HFFc6 (cell line): ENCODE measurements around the gene AKTIP. TPM values are rescaled to one million over a fixed set of nuclear protein-coding genes. Genes with fewer than 3 reads are reported as not detected.

Experiments used
- DNase-seq: peaks from one replicate; pipeline ENCODE4 v3.0.0-alpha.2; 2018
- H3K27ac Mint-ChIP-seq: 2 replicates; pipeline ENCODE4 v1.8.0; 2020; ENCODE audit warnings: mild to moderate bottlenecking, mixed read lengths
- H3K27me3 Mint-ChIP-seq: 2 replicates; pipeline ENCODE4 v1.8.0; 2021; ENCODE audit warnings: mild to moderate bottlenecking, moderate library complexity, mixed read lengths; ENCODE audit not compliant: insufficient read depth
- H3K36me3 Mint-ChIP-seq: 2 replicates; pipeline ENCODE4 v1.8.0; 2021; ENCODE audit warnings: low read depth, mixed read lengths
- H3K4me1 Mint-ChIP-seq: 2 replicates; pipeline ENCODE4 v1.8.0; 2020; ENCODE audit warnings: low read depth, mixed read lengths
- H3K4me3 Mint-ChIP-seq: 2 replicates; pipeline ENCODE4 v1.8.0; 2020; ENCODE audit warnings: mild to moderate bottlenecking, moderate library complexity, mixed read lengths
- H3K9me3 Mint-ChIP-seq: 2 replicates; pipeline ENCODE4 v1.8.0; 2020; ENCODE audit warnings: mild to moderate bottlenecking, mixed read lengths
- total RNA-seq, 6 experiments: library from RNA; stranded (reverse); fragmentation: NEBNext Ultra II Directional; extraction: Animal tissue kit (Norgen Biotek cat#: 25700); gene quantifications; 2 replicates in 1 of 6; 3 replicates in 5 of 6; pipeline ENCODE4 v1.2.3, GENCODE V29; 2021
- TF ChIP-seq, protein P1 (sequence below): fragments of 200-600 bp; sonication (generic); IDR thresholded peaks from 2 replicates; pipeline ENCODE4 v1.5.0; 2021; ENCODE audit warnings: antibody characterized with exemption, mild to moderate bottlenecking

The AKTIP gene
- total RNA-seq, 6 experiments from 2014 or later, result 17.5 to 21.1 (median 19.6) TPM

DNA sequence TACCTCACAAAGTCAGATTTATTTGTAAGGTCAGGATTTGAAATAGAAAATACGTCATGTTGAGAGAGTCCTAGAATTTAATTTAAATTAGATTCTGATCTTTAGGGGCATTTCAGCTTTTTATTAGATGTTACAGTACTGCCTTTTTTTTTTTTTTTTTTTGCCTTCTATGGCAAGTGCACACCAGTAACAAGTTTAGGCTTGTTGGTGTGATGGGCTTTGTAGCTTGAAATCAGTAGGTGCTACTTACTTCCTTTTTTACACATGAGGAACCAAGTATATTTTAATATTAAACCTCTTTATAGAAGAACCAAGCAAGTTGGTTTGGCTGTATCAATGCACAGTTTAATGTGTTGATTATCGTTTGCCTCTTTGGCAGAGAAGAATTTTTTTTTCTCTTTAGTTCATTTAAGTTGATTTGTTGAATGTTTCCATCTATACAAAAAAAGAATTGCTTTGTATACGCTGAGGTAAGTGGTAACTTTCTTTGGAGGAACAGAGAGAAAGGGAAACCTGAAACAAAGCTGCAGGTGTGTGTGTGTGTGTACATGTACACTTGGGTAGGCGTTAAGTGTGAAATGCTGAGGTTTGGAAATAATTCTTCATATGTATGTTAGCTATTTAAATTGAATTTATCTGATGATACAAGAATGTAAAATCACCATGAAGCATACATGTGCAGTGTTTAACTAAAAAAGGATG, 53.0 kb downstream of the AKTIP start:
- no peak overlapping the region for H3K4me3 Mint-ChIP-seq

DNA sequence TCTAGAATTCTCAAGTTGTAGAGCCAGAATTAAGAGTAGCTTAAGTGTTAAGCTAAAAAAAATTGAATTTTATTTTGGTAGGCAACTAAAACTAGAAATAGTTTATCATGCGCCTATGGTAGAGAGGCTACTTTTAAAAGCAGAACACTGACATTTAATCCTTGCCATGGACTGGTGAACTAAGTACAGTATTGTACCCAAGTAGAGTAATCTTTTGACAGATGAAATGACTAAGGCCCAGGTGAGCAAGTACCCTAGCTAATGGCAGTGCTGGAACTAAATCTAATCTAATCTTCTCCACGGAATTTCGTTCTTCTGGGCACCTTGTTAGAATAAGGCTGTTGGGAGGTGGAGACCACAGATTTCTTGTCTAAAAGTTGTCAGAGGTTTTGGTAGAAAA, 56.9 kb downstream of the AKTIP start:
- TF ChIP-seq, protein P1, sequence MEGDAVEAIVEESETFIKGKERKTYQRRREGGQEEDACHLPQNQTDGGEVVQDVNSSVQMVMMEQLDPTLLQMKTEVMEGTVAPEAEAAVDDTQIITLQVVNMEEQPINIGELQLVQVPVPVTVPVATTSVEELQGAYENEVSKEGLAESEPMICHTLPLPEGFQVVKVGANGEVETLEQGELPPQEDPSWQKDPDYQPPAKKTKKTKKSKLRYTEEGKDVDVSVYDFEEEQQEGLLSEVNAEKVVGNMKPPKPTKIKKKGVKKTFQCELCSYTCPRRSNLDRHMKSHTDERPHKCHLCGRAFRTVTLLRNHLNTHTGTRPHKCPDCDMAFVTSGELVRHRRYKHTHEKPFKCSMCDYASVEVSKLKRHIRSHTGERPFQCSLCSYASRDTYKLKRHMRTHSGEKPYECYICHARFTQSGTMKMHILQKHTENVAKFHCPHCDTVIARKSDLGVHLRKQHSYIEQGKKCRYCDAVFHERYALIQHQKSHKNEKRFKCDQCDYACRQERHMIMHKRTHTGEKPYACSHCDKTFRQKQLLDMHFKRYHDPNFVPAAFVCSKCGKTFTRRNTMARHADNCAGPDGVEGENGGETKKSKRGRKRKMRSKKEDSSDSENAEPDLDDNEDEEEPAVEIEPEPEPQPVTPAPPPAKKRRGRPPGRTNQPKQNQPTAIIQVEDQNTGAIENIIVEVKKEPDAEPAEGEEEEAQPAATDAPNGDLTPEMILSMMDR, result no peak
- H3K36me3 Mint-ChIP-seq, result no peaks in the 10 kb centered on the region
- H3K27ac Mint-ChIP-seq, result no peak overlapping the region
- no peaks in the 10 kb centered on the region for H3K9me3 Mint-ChIP-seq
- no peaks in the 10 kb centered on the region for H3K27me3 Mint-ChIP-seq
- no peak overlapping the region for H3K4me3 Mint-ChIP-seq
- no peak for DNase-seq
- no peaks in the 10 kb centered on the region for H3K4me1 Mint-ChIP-seq

More for the DNA sequence above, 53.0 kb downstream of the AKTIP start:
- Mint-ChIP-seq H3K27me3 (no peaks in the 10 kb centered on the region), H3K4me1 (no peaks in the 10 kb centered on the region), H3K27ac (no peak overlapping the region), H3K9me3 (no peaks in the 10 kb centered on the region), H3K36me3 (no peaks in the 10 kb centered on the region; the same call in 1 of the 2 replicates)
- DNase-seq, result no peak
- TF ChIP-seq, protein P1, result no peak

GRCh38 chr16:53445534-53445933, 57.5 kb downstream of the AKTIP start:
- TF ChIP-seq, protein P1, result no peak
- H3K9me3 Mint-ChIP-seq, result no peaks in the 10 kb centered on the region
- no peaks in the 10 kb centered on the region for H3K4me1 Mint-ChIP-seq
- H3K27me3 Mint-ChIP-seq, result no peaks in the 10 kb centered on the region
- no peaks in the 10 kb centered on the region for H3K36me3 Mint-ChIP-seq
- DNase-seq, result no peak
- no peak overlapping the region for H3K27ac Mint-ChIP-seq
- H3K4me3 Mint-ChIP-seq, result no peak overlapping the region

Other genes starting within 250 kb of the AKTIP start
- 10 to 100 TPM; 21.4 to 24.4 (median 22.9) TPM for gene RBL2, start 68.7 kb downstream of the AKTIP start, total RNA-seq
- 10 to 100 TPM; 16.3 to 19.1 (median 18.4) TPM for gene RPGRIP1L, start 200.7 kb upstream of the AKTIP start, total RNA-seq
- 100 to 1,000 TPM in 5 of 6 experiments, 10 to 100 TPM in 1; 93.7 to 107 (median 105) TPM for gene FTO, start 200.9 kb upstream of the AKTIP start, total RNA-seq